HG02840 (cell line): Measurements from ENCODE around the gene CLCA1.

ENCODE experiments used
- ATAC-seq: cut with Tn5 transposase; IDR thresholded peaks from one replicate; pipeline ENCODE4 v1.9.1; 2021; ENCODE audit warnings: mild to moderate bottlenecking, moderate library complexity, moderate number of reproducible peaks; ENCODE audit not compliant: unreplicated experiment, low FRiP score

The CLCA1 gene

GRCh38 chr1:86468501-86468977, at the start of gene CLCA1:
TSS of gene CLCA1 (plus strand) at chr1:86468927. CDS start at chr1:86468972, 45 bp downstream.
- ATAC-seq: no peak

- ATAC-seq: peak; percentile 77
Observed at GRCh38 chr1:86419277-86419903, 49.3 kb upstream of the CLCA1 start.

- ATAC-seq: no peak
Observed at GRCh38 chr1:86421601-86422280, 47.0 kb upstream of the CLCA1 start.

GRCh38 chr1:86423473-86423872, 45.3 kb upstream of the CLCA1 start:
- no peak for ATAC-seq

GRCh38 chr1:86423873-86424272, 44.9 kb upstream of the CLCA1 start, which contains the start of gene CLCA2:
TSS of gene CLCA2 (plus strand) at chr1:86424171. CDS start at chr1:86424248, 77 bp downstream.
- no peak for ATAC-seq

GRCh38 chr1:86429122-86429725, 39.5 kb upstream of the CLCA1 start:
- ATAC-seq: no peak

- no peak for ATAC-seq
Observed at GRCh38 chr1:86429835-86430234, 38.9 kb upstream of the CLCA1 start.

GRCh38 chr1:86430376-86430775, 38.4 kb upstream of the CLCA1 start:
- no peak for ATAC-seq

- ATAC-seq: no peak
Observed at GRCh38 chr1:86434059-86434458, 34.7 kb upstream of the CLCA1 start.

GRCh38 chr1:86435327-86435726, 33.4 kb upstream of the CLCA1 start:
- no peak for ATAC-seq

- no peak for ATAC-seq
Observed at GRCh38 chr1:86436041-86436440, 32.7 kb upstream of the CLCA1 start.

- ATAC-seq: no peak
Observed at GRCh38 chr1:86441581-86441980, 27.1 kb upstream of the CLCA1 start.

- no peak for ATAC-seq
Observed at GRCh38 chr1:86441997-86442396, 26.7 kb upstream of the CLCA1 start.

GRCh38 chr1:86445919-86446318, 22.8 kb upstream of the CLCA1 start:
- ATAC-seq: no peak

GRCh38 chr1:86447198-86447790, 21.4 kb upstream of the CLCA1 start:
- ATAC-seq: no peak

- no peak for ATAC-seq
Observed at GRCh38 chr1:86448670-86449069, 20.1 kb upstream of the CLCA1 start.

- ATAC-seq: no peak
Observed at GRCh38 chr1:86449103-86449502, 19.6 kb upstream of the CLCA1 start.

- ATAC-seq: no peak
Observed at GRCh38 chr1:86450847-86451246, 17.9 kb upstream of the CLCA1 start.

- no peak for ATAC-seq
Observed at GRCh38 chr1:86453664-86454063, 15.1 kb upstream of the CLCA1 start.

- ATAC-seq: no peak
Observed at GRCh38 chr1:86455073-86455472, 13.7 kb upstream of the CLCA1 start.

- no peak for ATAC-seq
Observed at GRCh38 chr1:86460998-86461397, 7.7 kb upstream of the CLCA1 start.
